ENCODE results near the gene NME9.

DNA sequence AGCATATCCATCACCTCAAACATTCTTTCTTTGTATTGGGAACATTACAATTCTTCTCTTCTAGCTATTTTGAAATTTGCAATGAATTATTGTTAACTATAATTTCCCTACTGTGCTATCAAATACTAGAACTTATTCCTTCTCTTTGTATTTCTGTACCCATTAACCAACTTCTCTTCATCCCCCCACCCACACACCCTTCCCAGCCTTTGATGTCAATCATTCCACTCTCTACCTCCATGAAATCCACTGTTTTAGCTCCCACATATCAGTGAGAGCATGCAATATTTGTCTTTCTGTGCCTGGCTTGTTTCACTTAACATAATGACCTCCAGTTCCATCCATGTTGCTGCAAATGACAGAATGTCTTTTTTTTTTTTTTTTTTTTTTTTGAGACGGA, 49.3 kb upstream of the NME9 start:
- TF ChIP-seq, protein P1, sequence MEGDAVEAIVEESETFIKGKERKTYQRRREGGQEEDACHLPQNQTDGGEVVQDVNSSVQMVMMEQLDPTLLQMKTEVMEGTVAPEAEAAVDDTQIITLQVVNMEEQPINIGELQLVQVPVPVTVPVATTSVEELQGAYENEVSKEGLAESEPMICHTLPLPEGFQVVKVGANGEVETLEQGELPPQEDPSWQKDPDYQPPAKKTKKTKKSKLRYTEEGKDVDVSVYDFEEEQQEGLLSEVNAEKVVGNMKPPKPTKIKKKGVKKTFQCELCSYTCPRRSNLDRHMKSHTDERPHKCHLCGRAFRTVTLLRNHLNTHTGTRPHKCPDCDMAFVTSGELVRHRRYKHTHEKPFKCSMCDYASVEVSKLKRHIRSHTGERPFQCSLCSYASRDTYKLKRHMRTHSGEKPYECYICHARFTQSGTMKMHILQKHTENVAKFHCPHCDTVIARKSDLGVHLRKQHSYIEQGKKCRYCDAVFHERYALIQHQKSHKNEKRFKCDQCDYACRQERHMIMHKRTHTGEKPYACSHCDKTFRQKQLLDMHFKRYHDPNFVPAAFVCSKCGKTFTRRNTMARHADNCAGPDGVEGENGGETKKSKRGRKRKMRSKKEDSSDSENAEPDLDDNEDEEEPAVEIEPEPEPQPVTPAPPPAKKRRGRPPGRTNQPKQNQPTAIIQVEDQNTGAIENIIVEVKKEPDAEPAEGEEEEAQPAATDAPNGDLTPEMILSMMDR (IDR thresholded peaks at IDR 0.05 in 2 of 3, conservative IDR thresholded peaks at IDR 0.05 in 1 of 3; ENCODE audit: control insufficient read depth in 2 of 3, extremely low read depth in 1 of 3, insufficient read depth in 1 of 3, low read depth in 3 of 3, low read length in 3 of 3): no peak
- TF ChIP-seq HDAC6 (IDR thresholded peaks at IDR 0.05; ENCODE audit: unreplicated experiment) (no peak), SUPT20H (IDR thresholded peaks at IDR 0.05; ENCODE audit: borderline replicate concordance, control insufficient read depth, low read depth, low read length) (no peak), FOXM1 (IDR thresholded peaks at IDR 0.05; ENCODE audit: low read depth, low read length) (no peak), TCF7 (IDR thresholded peaks at IDR 0.05; ENCODE audit: borderline replicate concordance) (no peak), CEBPB (IDR thresholded peaks at IDR 0.05; ENCODE audit: borderline replicate concordance in 1 of 2, low read depth in 2 of 2, low read length in 2 of 2) (no peak), MXI1 (IDR thresholded peaks at IDR 0.05; ENCODE audit: low read depth, low read length) (no peak), ZNF622 (IDR thresholded peaks at IDR 0.05) (no peak), ZSCAN29 (IDR thresholded peaks at IDR 0.05) (no peak), RFX5 (IDR thresholded peaks at IDR 0.05; ENCODE audit: low read depth, low read length) (no peak), KDM1A (IDR thresholded peaks at IDR 0.05; ENCODE audit: borderline replicate concordance) (no peak), RCOR1 (conservative IDR thresholded peaks at IDR 0.05; ENCODE audit: low read depth, low read length) (no peak), CREB1 (IDR thresholded peaks at IDR 0.05; ENCODE audit: low read depth) (no peak)

All from GM12878 (cell line).